ENCODE measurements around the gene HHATL.

HHATL gene

GRCh38 chr3:42649006-42649405, 53.6 kb downstream of the HHATL start:
- DNase-seq: no peak

- no peak for DNase-seq
These were observed 54.7 kb downstream of the HHATL start for GRCh38 chr3:42647821-42648459.
